Aortic smooth muscle cell (primary cell): ENCODE results near the gene TMEM200C. TPM values are rescaled to one million over a fixed set of nuclear protein-coding genes. Genes with fewer than 3 reads are reported as not detected.

Source experiments
- total RNA-seq: library from RNA; depleted of rRNA; stranded (reverse); fragments of >200 nt; gene quantifications from 2 replicates; pipeline ENCODE4 v1.2.3, GENCODE V29; 2014

Gene TMEM200C
- 0.06 TPM in 1 of 2 replicates, not detected in the other for total RNA-seq

DNA sequence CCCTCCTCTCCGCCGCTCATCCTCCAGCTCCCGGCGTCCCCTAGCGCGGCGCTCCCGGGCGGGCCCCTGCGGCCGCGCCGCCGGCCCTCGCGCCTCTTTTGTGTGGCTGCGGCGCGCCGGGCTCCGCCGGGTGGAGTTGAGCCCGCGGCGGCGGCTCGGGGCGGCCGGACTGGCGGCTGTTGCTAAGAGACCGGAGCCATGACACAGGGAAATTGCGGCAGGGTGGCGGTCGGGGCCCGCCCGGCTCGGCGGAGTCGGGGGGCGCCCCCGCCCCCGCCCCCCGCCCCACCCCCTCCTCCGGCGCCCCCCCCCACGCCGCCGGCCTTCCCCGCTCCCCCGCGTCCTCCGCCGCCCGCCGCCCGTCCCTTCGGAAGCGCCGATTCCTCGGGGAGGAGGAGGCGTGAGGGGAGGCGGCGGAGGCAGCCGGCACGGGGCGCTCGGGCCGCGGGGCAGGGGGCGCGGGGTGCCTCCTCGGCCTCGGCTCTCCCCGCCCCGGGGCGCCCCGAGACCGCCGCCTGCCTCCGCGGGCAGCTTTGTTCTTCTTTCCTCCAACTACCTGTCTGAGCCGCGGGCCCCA lies at the start of gene TMEM200C:
Gene TMEM200C, minus strand, starts transcription at position 224 of the 577 bp plus-strand sequence. CDS start 3,459 bp downstream, outside the sequence.

